ENCODE measurements around the gene PIGK. TPM values are rescaled to one million over a fixed set of nuclear protein-coding genes. Genes with fewer than 3 reads are reported as not detected.

Gene PIGK
- total and polyA plus RNA-seq, 10 donors: 3.2 to 29.3 (median 19.4) TPM

DNA sequence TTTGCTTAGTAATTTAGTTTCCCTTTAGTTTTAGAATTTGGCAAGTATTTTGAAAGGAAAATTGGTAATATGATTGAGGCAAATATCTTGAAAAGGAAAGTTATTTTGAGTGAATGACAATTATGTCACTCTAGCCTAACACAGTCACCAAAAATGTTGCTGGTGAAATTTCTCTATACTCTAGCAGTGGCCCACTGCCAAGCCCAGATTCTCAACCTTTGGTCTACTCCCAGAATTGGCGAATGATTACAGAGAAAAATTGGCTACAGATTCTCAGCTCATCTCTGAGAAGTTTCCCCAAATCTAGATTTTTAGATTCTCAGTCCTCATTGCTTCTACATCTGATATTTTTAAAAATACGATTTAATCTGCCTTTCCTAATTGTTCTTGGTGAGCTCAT lies 84.9 kb downstream of the PIGK start:
- Histone ChIP-seq H3K4me3 (no peak overlapping the region), H3K27ac (no peak overlapping the region), H3K27me3 (replicated peaks in 1 of 7) (no peaks in the 10 kb centered on the region), H3K4me1 (no peaks in the 10 kb centered on the region), H3K9me3 (no peaks in the 10 kb centered on the region), H3K36me3 (no peaks in the 10 kb centered on the region)
- intact Hi-C loops (cut with DNase I; ENCODE audit: low total_unique reads): no loop called here
- WGBS, 5 donors: 89 to 97% (median 94%) methylated on average over 2 of the region's 2 CpGs
- no peak for DNase-seq
- TF ChIP-seq, protein P1, sequence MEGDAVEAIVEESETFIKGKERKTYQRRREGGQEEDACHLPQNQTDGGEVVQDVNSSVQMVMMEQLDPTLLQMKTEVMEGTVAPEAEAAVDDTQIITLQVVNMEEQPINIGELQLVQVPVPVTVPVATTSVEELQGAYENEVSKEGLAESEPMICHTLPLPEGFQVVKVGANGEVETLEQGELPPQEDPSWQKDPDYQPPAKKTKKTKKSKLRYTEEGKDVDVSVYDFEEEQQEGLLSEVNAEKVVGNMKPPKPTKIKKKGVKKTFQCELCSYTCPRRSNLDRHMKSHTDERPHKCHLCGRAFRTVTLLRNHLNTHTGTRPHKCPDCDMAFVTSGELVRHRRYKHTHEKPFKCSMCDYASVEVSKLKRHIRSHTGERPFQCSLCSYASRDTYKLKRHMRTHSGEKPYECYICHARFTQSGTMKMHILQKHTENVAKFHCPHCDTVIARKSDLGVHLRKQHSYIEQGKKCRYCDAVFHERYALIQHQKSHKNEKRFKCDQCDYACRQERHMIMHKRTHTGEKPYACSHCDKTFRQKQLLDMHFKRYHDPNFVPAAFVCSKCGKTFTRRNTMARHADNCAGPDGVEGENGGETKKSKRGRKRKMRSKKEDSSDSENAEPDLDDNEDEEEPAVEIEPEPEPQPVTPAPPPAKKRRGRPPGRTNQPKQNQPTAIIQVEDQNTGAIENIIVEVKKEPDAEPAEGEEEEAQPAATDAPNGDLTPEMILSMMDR (IDR thresholded peaks at IDR 0.05 in 8 of 11, conservative IDR thresholded peaks at IDR 0.05 in 3 of 11): no peak
- TF ChIP-seq POLR2A (IDR thresholded peaks at IDR 0.05) (no peak), POLR2AphosphoS5 (IDR thresholded peaks at IDR 0.05) (no peak)

DNA sequence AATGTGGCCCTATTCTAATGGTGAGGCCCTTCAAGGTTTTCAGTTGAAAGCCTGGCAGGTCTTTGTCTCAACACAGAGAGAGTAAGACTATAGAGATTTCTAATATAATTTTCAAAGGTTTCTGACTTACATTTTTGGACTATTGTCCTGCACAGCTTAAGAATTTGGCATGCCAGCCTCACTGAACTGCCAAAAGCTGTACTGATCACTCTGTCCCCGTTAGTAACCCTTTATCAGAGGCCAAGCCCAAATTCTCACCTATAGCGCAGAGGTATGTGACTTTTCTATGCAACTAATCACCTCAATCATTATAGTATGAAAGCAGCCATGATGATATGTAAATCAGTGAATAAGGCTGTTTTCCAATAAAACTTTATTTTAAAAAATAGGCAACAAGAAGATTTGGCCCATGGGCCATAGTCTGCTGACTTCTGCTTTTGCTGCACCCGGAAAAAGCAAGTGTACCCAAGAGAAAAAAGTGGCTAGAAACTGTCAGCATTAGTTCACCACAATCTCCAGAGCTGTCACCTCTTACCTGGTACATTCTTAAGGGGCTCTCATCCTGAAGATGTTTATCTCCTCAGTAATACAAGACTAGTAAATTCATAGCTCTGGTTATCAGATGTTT lies 85.4 kb downstream of the PIGK start:
- no peak overlapping the region for H3K4me3 ChIP-seq
- H3K27ac ChIP-seq: no peak overlapping the region
- no peaks in the 10 kb centered on the region for H3K36me3 ChIP-seq
- H3K4me1 ChIP-seq: no peaks in the 10 kb centered on the region
- no peak for TF ChIP-seq POLR2A (IDR thresholded peaks at IDR 0.05)
- TF ChIP-seq POLR2AphosphoS5 (IDR thresholded peaks at IDR 0.05): no peak
- TF ChIP-seq, protein P1 (IDR thresholded peaks at IDR 0.05 in 8 of 11, conservative IDR thresholded peaks at IDR 0.05 in 3 of 11): no peak
- intact Hi-C loops (cut with DNase I; ENCODE audit: low total_unique reads): no loop called here
- WGBS, 5 donors: 90 to 95% (median 93%) methylated on average over 3 of the region's 3 CpGs
- no peaks in the 10 kb centered on the region for H3K27me3 ChIP-seq (replicated peaks in 1 of 7)
- DNase-seq: no peak
- no peaks in the 10 kb centered on the region for H3K9me3 ChIP-seq

DNA sequence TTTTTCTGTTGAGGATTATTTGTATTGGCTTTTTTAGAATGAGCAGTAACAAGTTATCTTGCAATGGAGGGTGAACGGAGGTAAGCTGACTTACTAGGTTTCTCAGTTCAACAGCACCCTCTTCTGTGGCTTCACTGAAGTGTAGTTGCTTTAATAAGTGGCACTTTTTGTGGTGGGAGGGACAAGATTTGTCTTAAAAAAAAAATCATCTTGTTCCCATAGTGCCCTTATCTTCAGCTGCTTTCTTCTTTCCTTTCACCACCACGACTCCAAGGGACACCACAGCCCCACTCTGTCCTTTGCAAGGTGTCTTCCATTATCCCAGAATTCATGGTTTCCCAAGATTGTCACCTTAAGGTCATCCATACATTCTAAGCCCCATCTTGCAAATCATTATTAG lies 92.9 kb downstream of the PIGK start:
- Histone ChIP-seq H3K27ac (no peak overlapping the region), H3K4me3 (no peak overlapping the region), H3K4me1 (no peaks in the 10 kb centered on the region), H3K27me3 (replicated peaks in 1 of 7) (no peaks in the 10 kb centered on the region), H3K36me3 (no peaks in the 10 kb centered on the region), H3K9me3 (no peaks in the 10 kb centered on the region)
- intact Hi-C loops (cut with DNase I; ENCODE audit: low total_unique reads): no loop called here
- TF ChIP-seq POLR2AphosphoS5 (IDR thresholded peaks at IDR 0.05): no peak
- TF ChIP-seq, protein P1 (IDR thresholded peaks at IDR 0.05 in 8 of 11, conservative IDR thresholded peaks at IDR 0.05 in 3 of 11): peak in 6 of 11 experiments; percentile 18 to 40 (median 34)
- no peak for DNase-seq
- WGBS, 5 donors: 7 to 16% (median 13%) methylated on average over 2 of the region's 2 CpGs

DNA sequence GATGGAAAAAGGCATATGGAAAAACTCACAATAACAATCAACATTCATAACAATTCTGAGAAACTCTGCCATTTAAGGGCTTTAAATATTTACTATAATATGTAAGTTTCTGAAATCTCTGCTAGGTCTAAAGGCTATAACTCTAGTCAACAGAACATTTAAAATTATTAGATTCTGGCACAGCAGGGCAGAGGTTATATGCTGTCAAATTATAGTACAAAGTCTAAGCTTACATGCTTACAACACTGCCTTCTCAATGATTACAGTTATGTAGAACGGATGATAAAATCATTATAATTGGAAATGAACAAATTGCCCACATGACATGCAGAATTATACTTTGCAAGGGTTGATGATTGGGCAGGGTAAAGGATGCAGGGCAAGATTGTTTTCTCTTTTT lies 97.7 kb downstream of the PIGK start:
- Histone ChIP-seq H3K4me3 (no peak overlapping the region), H3K4me1 (no peaks in the 10 kb centered on the region), H3K27me3 (replicated peaks in 1 of 7) (no peaks in the 10 kb centered on the region), H3K27ac (no peak overlapping the region), H3K36me3 (peaks cover 0 to 34% (median 0%) of the 10 kb centered on the region in 6 donors), H3K9me3 (no peaks in the 10 kb centered on the region)
- intact Hi-C loops (cut with DNase I; ENCODE audit: low total_unique reads): no loop called here
- DNase-seq: no peak
- WGBS, 5 donors: 89 to 98% (median 93%) methylated on average over 1 of the region's 1 CpG
- no peak for TF ChIP-seq POLR2AphosphoS5 (IDR thresholded peaks at IDR 0.05)
- TF ChIP-seq, protein P1 (IDR thresholded peaks at IDR 0.05 in 8 of 11, conservative IDR thresholded peaks at IDR 0.05 in 3 of 11): no peak
- TF ChIP-seq POLR2A (IDR thresholded peaks at IDR 0.05): no peak
